ENCODE measurements around the gene GHDC.
"Not testable (repeated sequence)": the region's sequence is repeated elsewhere in the genome, so short reads cannot be mapped to it uniquely, and the experiment has no call there.

Gene GHDC

DNA sequence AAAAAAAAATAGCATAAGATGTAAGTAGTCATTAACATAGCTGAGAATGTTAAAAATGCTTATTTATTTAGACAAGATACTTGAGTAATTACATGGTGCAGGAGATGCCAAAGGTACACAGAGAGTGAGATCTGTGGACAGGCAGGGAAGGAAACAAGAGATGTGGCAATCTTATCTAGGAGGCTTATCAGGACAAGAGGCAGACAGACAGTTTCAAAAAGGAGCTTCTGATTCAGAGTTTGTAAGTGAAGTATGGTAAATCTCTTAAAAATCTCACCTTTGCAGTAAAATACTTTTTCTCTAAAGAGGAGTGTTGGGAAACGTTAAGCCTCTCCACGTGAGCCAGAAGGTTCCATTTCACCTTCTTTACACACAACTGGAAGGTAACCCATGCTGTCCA is 19.9 kb upstream of the GHDC start:
- Histone ChIP-seq H3K27ac (ENCODE audit: low read length) (no peak overlapping the region), H3K9me3 (replicated peaks; ENCODE audit: insufficient read depth, low read length) (no peaks in the 10 kb centered on the region), H2AFZ (ENCODE audit: low read length) (no peak overlapping the region), H3K4me2 (ENCODE audit: low read depth, low read length) (no peak overlapping the region), H3K79me2 (ENCODE audit: low read length) (no peaks in the 10 kb centered on the region), H3F3A (ENCODE audit: insufficient read depth, low read length) (no peaks in the 10 kb centered on the region), H3K9me2 (replicated peaks; ENCODE audit: insufficient read depth, low read length) (no peaks in the 10 kb centered on the region), H3K27me3 (replicated peaks; ENCODE audit: insufficient read depth, low read length) (no peaks in the 10 kb centered on the region), H3K36me3 (replicated peaks; ENCODE audit: insufficient read depth, low read length) (no peaks in the 10 kb centered on the region), H3K4me1 (ENCODE audit: low read length) (no peaks in the 10 kb centered on the region), H3K4me3 (ENCODE audit: low read length) (no peak overlapping the region), H3K9ac (ENCODE audit: low read length) (no peak overlapping the region), H4K20me1 (ENCODE audit: insufficient read depth, low read length) (no peaks in the 10 kb centered on the region)
- DNase-seq: no peak
- TF ChIP-seq EZH2phosphoT487 (IDR thresholded peaks at IDR 0.05; ENCODE audit: low read length) (no peak), EZH2 (optimal IDR thresholded peaks at IDR 0.05; ENCODE audit: low read depth, low read length) (no peak)
- TF ChIP-seq, protein P1, sequence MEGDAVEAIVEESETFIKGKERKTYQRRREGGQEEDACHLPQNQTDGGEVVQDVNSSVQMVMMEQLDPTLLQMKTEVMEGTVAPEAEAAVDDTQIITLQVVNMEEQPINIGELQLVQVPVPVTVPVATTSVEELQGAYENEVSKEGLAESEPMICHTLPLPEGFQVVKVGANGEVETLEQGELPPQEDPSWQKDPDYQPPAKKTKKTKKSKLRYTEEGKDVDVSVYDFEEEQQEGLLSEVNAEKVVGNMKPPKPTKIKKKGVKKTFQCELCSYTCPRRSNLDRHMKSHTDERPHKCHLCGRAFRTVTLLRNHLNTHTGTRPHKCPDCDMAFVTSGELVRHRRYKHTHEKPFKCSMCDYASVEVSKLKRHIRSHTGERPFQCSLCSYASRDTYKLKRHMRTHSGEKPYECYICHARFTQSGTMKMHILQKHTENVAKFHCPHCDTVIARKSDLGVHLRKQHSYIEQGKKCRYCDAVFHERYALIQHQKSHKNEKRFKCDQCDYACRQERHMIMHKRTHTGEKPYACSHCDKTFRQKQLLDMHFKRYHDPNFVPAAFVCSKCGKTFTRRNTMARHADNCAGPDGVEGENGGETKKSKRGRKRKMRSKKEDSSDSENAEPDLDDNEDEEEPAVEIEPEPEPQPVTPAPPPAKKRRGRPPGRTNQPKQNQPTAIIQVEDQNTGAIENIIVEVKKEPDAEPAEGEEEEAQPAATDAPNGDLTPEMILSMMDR (IDR thresholded peaks at IDR 0.05; ENCODE audit: low read length): no peak

DNA sequence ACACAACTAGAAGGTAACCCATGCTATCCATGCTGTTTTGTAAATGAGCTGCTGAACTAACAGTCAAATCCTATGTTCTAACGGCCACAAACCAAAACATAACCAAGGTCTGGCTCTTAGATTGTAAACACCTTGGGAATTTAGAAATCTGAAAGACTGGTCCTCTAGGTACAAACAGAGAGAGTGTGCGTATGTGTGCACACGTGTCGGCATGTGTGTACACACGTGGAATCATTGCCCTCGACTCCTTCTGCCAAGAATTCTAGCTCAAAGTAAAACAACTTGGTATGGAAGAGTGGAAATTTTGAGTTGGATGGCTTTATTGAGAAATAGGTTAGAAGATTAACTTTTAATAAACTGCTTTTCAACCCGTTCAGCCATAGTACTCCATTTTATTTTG is 18.1 kb upstream of the GHDC start:
- DNase-seq: no peak
- TF ChIP-seq, protein P1 (IDR thresholded peaks at IDR 0.05; ENCODE audit: low read length): no peak
- TF ChIP-seq EZH2phosphoT487 (IDR thresholded peaks at IDR 0.05; ENCODE audit: low read length) (no peak), EZH2 (optimal IDR thresholded peaks at IDR 0.05; ENCODE audit: low read depth, low read length) (no peak)
- Histone ChIP-seq H3K79me2 (ENCODE audit: low read length) (no peaks in the 10 kb centered on the region), H3K9me2 (replicated peaks; ENCODE audit: insufficient read depth, low read length) (no peaks in the 10 kb centered on the region), H2AFZ (ENCODE audit: low read length) (no peak overlapping the region), H3K27me3 (replicated peaks; ENCODE audit: insufficient read depth, low read length) (no peaks in the 10 kb centered on the region), H3F3A (ENCODE audit: insufficient read depth, low read length) (no peaks in the 10 kb centered on the region), H3K4me1 (ENCODE audit: low read length) (no peaks in the 10 kb centered on the region), H3K4me3 (ENCODE audit: low read length) (no peak overlapping the region), H3K9ac (ENCODE audit: low read length) (no peak overlapping the region), H3K36me3 (replicated peaks; ENCODE audit: insufficient read depth, low read length) (no peaks in the 10 kb centered on the region), H3K9me3 (replicated peaks; ENCODE audit: insufficient read depth, low read length) (no peaks in the 10 kb centered on the region), H3K4me2 (ENCODE audit: low read depth, low read length) (no peak overlapping the region), H4K20me1 (ENCODE audit: insufficient read depth, low read length) (no peaks in the 10 kb centered on the region), H3K27ac (ENCODE audit: low read length) (no peak overlapping the region)

DNA sequence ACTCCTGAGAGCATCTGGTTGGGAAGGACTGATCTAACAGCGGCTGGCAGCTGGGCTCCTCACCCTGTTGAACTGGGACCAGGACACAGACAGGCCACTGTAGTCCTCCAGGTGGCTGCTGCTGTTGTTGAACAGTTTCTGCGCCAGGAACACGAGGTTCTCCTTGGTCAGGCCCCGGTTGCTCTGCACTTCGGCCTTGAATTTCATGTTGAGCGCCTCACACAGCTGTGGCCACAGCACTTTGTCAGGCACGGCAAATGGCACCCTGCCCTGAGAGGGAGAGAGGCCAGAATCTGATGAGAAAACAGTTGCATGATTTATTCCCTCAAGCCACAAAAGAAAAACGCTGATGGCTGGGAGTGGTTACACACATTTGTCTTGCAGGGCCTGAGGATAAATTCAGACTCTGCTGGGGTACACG is 17.6 kb upstream of the GHDC start:
- not testable (repeated sequence) for H3K27ac ChIP-seq (ENCODE audit: low read length); H3K27me3 ChIP-seq (replicated peaks; ENCODE audit: insufficient read depth, low read length); H3K9me2 ChIP-seq (replicated peaks; ENCODE audit: insufficient read depth, low read length); DNase-seq; H3F3A ChIP-seq (ENCODE audit: insufficient read depth, low read length); H2AFZ ChIP-seq (ENCODE audit: low read length); H4K20me1 ChIP-seq (ENCODE audit: insufficient read depth, low read length); H3K36me3 ChIP-seq (replicated peaks; ENCODE audit: insufficient read depth, low read length); H3K4me2 ChIP-seq (ENCODE audit: low read depth, low read length); H3K4me3 ChIP-seq (ENCODE audit: low read length); H3K4me1 ChIP-seq (ENCODE audit: low read length); H3K9me3 ChIP-seq (replicated peaks; ENCODE audit: insufficient read depth, low read length); H3K9ac ChIP-seq (ENCODE audit: low read length); H3K79me2 ChIP-seq (ENCODE audit: low read length)

DNA sequence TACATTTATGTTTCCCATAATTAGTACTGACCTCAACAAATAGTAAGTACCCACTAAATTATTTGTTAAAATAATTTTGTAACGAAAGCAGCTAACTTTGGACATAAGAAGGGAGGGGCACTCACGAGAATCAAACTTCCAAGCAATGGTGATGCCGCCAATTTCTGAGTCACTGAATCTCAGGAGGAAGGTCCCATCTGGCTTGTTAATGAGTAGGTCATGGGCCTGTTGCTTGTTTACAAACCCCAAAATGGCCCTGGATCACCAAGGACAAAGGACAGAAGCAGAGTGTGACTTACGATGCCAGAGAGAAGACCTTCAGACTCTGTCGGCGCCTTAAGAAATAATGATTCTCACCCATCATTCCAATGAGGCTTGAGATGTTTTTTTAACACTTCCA is 15.8 kb upstream of the GHDC start:
- Histone ChIP-seq H4K20me1 (ENCODE audit: insufficient read depth, low read length) (no peaks in the 10 kb centered on the region), H3K4me2 (ENCODE audit: low read depth, low read length) (no peak overlapping the region), H3K27me3 (replicated peaks; ENCODE audit: insufficient read depth, low read length) (no peaks in the 10 kb centered on the region), H3K9ac (ENCODE audit: low read length) (no peak overlapping the region), H3K27ac (ENCODE audit: low read length) (no peak overlapping the region), H3K36me3 (replicated peaks; ENCODE audit: insufficient read depth, low read length) (no peaks in the 10 kb centered on the region), H3K4me1 (ENCODE audit: low read length) (no peaks in the 10 kb centered on the region), H2AFZ (ENCODE audit: low read length) (no peak overlapping the region), H3K4me3 (ENCODE audit: low read length) (no peak overlapping the region), H3K9me3 (replicated peaks; ENCODE audit: insufficient read depth, low read length) (no peaks in the 10 kb centered on the region), H3K79me2 (ENCODE audit: low read length) (no peaks in the 10 kb centered on the region), H3F3A (ENCODE audit: insufficient read depth, low read length) (no peaks in the 10 kb centered on the region), H3K9me2 (replicated peaks; ENCODE audit: insufficient read depth, low read length) (no peaks in the 10 kb centered on the region)
- TF ChIP-seq, protein P1 (IDR thresholded peaks at IDR 0.05; ENCODE audit: low read length): no peak
- TF ChIP-seq EZH2 (optimal IDR thresholded peaks at IDR 0.05; ENCODE audit: low read depth, low read length): no peak
- TF ChIP-seq EZH2phosphoT487 (IDR thresholded peaks at IDR 0.05; ENCODE audit: low read length): no peak
- DNase-seq: no peak

DNA sequence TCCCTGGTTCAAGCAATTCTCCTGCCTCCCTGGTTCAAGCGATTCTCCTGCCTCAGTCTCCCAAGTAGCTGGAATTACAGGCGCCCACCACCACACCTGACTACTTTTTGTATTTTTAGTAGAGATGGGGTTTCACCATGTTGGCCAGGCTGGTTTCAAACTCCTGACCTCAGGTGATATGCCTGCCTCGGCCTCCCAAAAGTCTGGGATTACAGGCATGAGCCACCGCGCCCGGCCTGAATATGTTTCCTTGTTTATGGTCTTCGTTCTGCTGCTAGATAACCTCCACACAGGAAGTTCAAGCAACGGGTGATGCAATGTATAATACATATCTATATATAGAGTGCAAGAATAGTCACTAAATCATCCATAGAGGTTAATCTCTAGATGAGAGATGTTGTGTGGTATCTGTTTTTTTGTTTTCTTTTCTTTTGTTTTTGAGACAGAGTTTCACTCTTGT is 11.9 kb upstream of the GHDC start:
- not testable (repeated sequence) for H3F3A ChIP-seq (ENCODE audit: insufficient read depth, low read length); H3K9me3 ChIP-seq (replicated peaks; ENCODE audit: insufficient read depth, low read length); H3K9ac ChIP-seq (ENCODE audit: low read length); DNase-seq; H3K27ac ChIP-seq (ENCODE audit: low read length); H3K36me3 ChIP-seq (replicated peaks; ENCODE audit: insufficient read depth, low read length); H3K79me2 ChIP-seq (ENCODE audit: low read length); H3K4me1 ChIP-seq (ENCODE audit: low read length); H3K4me2 ChIP-seq (ENCODE audit: low read depth, low read length); H3K4me3 ChIP-seq (ENCODE audit: low read length); H3K27me3 ChIP-seq (replicated peaks; ENCODE audit: insufficient read depth, low read length); H4K20me1 ChIP-seq (ENCODE audit: insufficient read depth, low read length); H3K9me2 ChIP-seq (replicated peaks; ENCODE audit: insufficient read depth, low read length); H2AFZ ChIP-seq (ENCODE audit: low read length)

Measured in MM.1S (cell line).